GM12891 (cell line): Measurements from ENCODE around the gene PREX1.

Experiments used
- POLR2A ChIP-seq: IDR thresholded peaks from 2 replicates; pipeline ENCODE4 v1.6.1; 2011; ENCODE audit warnings: low read depth, low read length, control low read depth
- POU2F2 ChIP-seq: IDR thresholded peaks from 2 replicates; pipeline ENCODE4 v1.6.1; 2011; ENCODE audit warnings: low read depth, mild to moderate bottlenecking, control low read depth, low read length, moderate library complexity
- TAF1 ChIP-seq: IDR thresholded peaks from 2 replicates; pipeline ENCODE4 v1.6.1; 2011; ENCODE audit warnings: low read depth, low read length, control low read depth

GRCh38 chr20:48685300-48685699 is 142.5 kb downstream of the PREX1 start:
- no peak for TF ChIP-seq POLR2A
- no peak for TF ChIP-seq POU2F2
- no peak for TF ChIP-seq TAF1
